ENCODE results near the gene CORO1C.
A peak's percentile ranks its signal among the peaks of the same experiment; 100 is the strongest.

CORO1C gene

GRCh38 chr12:108613548-108613947 is 117.8 kb downstream of the CORO1C start:
- DNase-seq: peak; percentile 39

GRCh38 chr12:108612788-108613282 is 118.5 kb downstream of the CORO1C start:
- no peak for DNase-seq

- DNase-seq: peak; percentile 82
Measured at GRCh38 chr12:108611884-108612415, 119.4 kb downstream of the CORO1C start.

GRCh38 chr12:108610856-108611605 is 120.3 kb downstream of the CORO1C start:
- DNase-seq: no peak

GRCh38 chr12:108610336-108610815 is 120.9 kb downstream of the CORO1C start:
- DNase-seq: no peak

- peak; percentile 59 for DNase-seq
Measured at GRCh38 chr12:108609537-108610335, 121.6 kb downstream of the CORO1C start.

GRCh38 chr12:108608616-108609015 is 122.7 kb downstream of the CORO1C start:
- no peak for DNase-seq

GRCh38 chr12:108607981-108608600 is 123.2 kb downstream of the CORO1C start:
- DNase-seq: no peak

- DNase-seq: no peak
Measured at GRCh38 chr12:108606492-108606891, 124.8 kb downstream of the CORO1C start.

- DNase-seq: no peak
Measured at GRCh38 chr12:108605690-108606406, 125.5 kb downstream of the CORO1C start.

GRCh38 chr12:108605000-108605689 is 126.2 kb downstream of the CORO1C start:
- DNase-seq: peak; percentile 43

GRCh38 chr12:108604208-108604941 is 126.9 kb downstream of the CORO1C start:
- no peak for DNase-seq

GRCh38 chr12:108603743-108604142 is 127.6 kb downstream of the CORO1C start:
- DNase-seq: no peak

- no peak for DNase-seq
Measured at GRCh38 chr12:108602976-108603704, 128.2 kb downstream of the CORO1C start.

GRCh38 chr12:108602209-108602705 is 129.1 kb downstream of the CORO1C start:
- no peak for DNase-seq

GRCh38 chr12:108600702-108601007 is 130.7 kb downstream of the CORO1C start:
- DNase-seq: no peak

- DNase-seq: no peak
Measured at GRCh38 chr12:108599948-108600701, 131.2 kb downstream of the CORO1C start.

GRCh38 chr12:108599541-108599940 is 131.8 kb downstream of the CORO1C start:
- DNase-seq: no peak

- no peak for DNase-seq
Measured at GRCh38 chr12:108598553-108599250, 132.6 kb downstream of the CORO1C start.
